Endothelial cell (in vitro differentiated cells): ENCODE results near the gene TNIP3. TPM values are rescaled to one million over a fixed set of nuclear protein-coding genes. Genes with fewer than 3 reads are reported as not detected.

Experiments used
- DNase-seq: peaks from one replicate; pipeline ENCODE4 v3.0.0; 2021; ENCODE audit warnings: low spot score
- H3K27ac Mint-ChIP-seq: one replicate; pipeline ENCODE4 v1.8.0; 2021; ENCODE audit warnings: mixed read lengths, inconsistent platforms; ENCODE audit not compliant: unreplicated experiment
- H3K27me3 Mint-ChIP-seq: one replicate; pipeline ENCODE4 v1.8.0; 2021; ENCODE audit warnings: mild to moderate bottlenecking, moderate library complexity, mixed read lengths, inconsistent platforms; ENCODE audit not compliant: unreplicated experiment
- H3K36me3 Mint-ChIP-seq: one replicate; pipeline ENCODE4 v1.8.0; 2021; ENCODE audit warnings: mild to moderate bottlenecking, low read depth, mixed read lengths, inconsistent platforms; ENCODE audit not compliant: unreplicated experiment
- H3K4me1 Mint-ChIP-seq: one replicate; pipeline ENCODE4 v1.8.0; 2021; ENCODE audit warnings: mild to moderate bottlenecking, mixed read lengths, inconsistent platforms; ENCODE audit not compliant: unreplicated experiment
- H3K4me3 Mint-ChIP-seq: one replicate; pipeline ENCODE4 v1.8.0; 2021; ENCODE audit warnings: mild to moderate bottlenecking, mixed read lengths, inconsistent platforms; ENCODE audit not compliant: unreplicated experiment
- H3K9me3 Mint-ChIP-seq: one replicate; pipeline ENCODE4 v1.8.0; 2021; ENCODE audit warnings: mixed read lengths, inconsistent platforms; ENCODE audit not compliant: unreplicated experiment
- total RNA-seq: library from RNA; stranded (reverse); fragmentation: NEBNext Ultra II Directional; extraction: Animal tissue kit (Norgen Biotek cat#: 25700); gene quantifications from one replicate; pipeline ENCODE4 v1.2.1, GENCODE V29; 2021; ENCODE audit not compliant: unreplicated experiment
- TF ChIP-seq, protein P1 (sequence below): fragments of 200-600 bp; sonication (generic); IDR thresholded peaks from one replicate; pipeline ENCODE4 v1.5.0; 2021; ENCODE audit warnings: antibody characterized with exemption; ENCODE audit not compliant: unreplicated experiment

TNIP3 gene
- total RNA-seq, 1 donor from 2014 or later, result 4.0 TPM

DNA sequence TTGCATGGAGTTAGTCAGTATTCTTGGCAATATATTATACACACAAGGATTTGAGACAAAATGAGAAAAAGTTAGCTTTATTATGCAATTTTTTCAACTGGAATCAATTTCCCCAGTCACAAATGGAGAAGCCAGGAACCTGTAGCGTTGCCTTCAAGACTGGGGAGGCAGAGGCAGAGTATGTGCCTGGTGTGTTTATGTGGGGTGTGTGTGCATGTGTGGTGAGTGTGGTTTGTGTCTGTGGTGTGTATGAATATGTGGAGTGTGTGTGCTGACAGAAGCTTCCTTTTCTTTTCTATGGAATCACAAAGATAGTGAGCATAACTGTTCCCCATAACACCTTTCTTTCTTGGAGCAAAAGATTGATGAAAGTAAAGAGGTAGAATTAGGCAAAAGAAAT is 37.0 kb downstream of the TNIP3 start:
- no peak overlapping the region for H3K4me3 Mint-ChIP-seq
- no peak for DNase-seq
- TF ChIP-seq, protein P1, sequence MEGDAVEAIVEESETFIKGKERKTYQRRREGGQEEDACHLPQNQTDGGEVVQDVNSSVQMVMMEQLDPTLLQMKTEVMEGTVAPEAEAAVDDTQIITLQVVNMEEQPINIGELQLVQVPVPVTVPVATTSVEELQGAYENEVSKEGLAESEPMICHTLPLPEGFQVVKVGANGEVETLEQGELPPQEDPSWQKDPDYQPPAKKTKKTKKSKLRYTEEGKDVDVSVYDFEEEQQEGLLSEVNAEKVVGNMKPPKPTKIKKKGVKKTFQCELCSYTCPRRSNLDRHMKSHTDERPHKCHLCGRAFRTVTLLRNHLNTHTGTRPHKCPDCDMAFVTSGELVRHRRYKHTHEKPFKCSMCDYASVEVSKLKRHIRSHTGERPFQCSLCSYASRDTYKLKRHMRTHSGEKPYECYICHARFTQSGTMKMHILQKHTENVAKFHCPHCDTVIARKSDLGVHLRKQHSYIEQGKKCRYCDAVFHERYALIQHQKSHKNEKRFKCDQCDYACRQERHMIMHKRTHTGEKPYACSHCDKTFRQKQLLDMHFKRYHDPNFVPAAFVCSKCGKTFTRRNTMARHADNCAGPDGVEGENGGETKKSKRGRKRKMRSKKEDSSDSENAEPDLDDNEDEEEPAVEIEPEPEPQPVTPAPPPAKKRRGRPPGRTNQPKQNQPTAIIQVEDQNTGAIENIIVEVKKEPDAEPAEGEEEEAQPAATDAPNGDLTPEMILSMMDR, result no peak
- no peaks in the 10 kb centered on the region for H3K4me1 Mint-ChIP-seq
- H3K27me3 Mint-ChIP-seq, result no peaks in the 10 kb centered on the region
- no peaks in the 10 kb centered on the region for H3K9me3 Mint-ChIP-seq
- no peak overlapping the region for H3K27ac Mint-ChIP-seq
- H3K36me3 Mint-ChIP-seq, result no peaks in the 10 kb centered on the region

DNA sequence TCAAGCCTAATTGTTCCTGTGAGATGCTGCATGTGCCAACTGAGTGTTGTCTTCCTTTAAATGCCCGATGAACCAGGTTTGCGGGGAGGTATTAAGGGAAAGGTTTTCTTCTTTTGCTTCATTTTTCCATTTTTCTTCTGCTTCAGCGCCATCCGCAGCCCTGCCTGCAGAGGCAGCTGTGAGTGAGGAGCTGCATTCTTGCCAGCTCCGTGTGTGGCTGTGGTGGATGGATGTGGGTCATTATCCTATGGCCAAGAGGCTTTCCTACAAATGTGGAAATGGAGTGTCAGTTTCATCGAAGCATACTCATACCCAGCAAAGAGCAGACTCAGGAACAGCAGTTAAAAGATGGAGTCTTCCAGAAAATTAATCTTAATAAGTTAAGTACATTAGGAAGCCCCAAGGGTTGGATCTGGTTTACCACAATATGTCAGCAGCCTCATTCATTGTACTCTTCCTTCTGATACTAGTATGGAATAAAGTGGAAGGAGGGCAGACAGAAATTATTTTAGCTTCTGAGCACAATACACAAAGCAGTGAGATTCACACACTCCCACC is 37.6 kb downstream of the TNIP3 start:
- Mint-ChIP-seq H3K27me3 (no peaks in the 10 kb centered on the region), H3K36me3 (no peaks in the 10 kb centered on the region), H3K27ac (no peak overlapping the region), H3K9me3 (no peaks in the 10 kb centered on the region), H3K4me3 (no peak overlapping the region), H3K4me1 (no peaks in the 10 kb centered on the region)
- TF ChIP-seq, protein P1, result no peak
- DNase-seq, result no peak

DNA sequence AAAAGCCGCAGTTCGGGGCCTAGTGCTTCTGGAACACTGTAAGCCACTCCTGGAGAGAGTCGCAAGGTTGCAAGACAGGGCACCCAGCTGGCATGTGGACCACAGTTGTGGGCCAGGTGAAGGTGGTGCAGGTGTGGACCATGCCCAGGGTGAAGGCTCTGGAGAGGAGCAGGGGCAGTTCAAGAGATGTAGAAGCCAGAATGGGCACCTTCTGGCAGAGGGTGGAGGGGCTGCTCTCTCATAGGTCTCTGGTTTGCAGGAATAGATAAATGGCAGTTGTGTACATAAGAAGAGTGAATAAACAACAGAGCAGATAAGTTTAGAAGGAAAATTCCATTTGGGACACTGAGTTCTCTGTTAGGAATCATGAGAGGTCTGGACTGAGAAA is 38.6 kb downstream of the TNIP3 start:
- DNase-seq, result no peak
- Mint-ChIP-seq H3K4me3 (no peak overlapping the region), H3K4me1 (no peaks in the 10 kb centered on the region), H3K27ac (no peak overlapping the region), H3K27me3 (no peaks in the 10 kb centered on the region), H3K36me3 (no peaks in the 10 kb centered on the region), H3K9me3 (no peaks in the 10 kb centered on the region)
- TF ChIP-seq, protein P1, result no peak

DNA sequence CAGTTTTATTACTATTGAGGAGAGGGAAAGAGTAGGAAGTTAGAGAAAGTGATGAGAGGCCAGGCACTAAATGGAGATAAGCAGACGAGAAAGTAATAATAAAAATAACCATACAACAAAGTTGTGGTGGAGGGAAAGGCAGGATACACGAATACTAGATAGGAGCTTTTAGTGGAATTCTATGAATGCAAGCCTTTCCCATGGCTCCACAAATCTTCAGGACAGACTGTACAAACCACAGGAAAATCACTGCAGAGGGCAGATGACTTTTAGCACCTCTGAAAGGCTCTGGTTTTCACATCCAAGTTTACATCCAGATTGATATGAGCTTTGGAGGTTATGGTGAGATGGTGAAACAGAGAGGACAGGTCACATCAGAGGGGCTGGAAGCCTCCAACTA is 41.5 kb downstream of the TNIP3 start:
- Mint-ChIP-seq H3K36me3 (no peaks in the 10 kb centered on the region), H3K27me3 (peaks cover 2% of the 10 kb centered on the region), H3K4me1 (no peaks in the 10 kb centered on the region), H3K27ac (no peak overlapping the region), H3K9me3 (no peaks in the 10 kb centered on the region), H3K4me3 (no peak overlapping the region)
- TF ChIP-seq, protein P1, result no peak
- DNase-seq, result no peak

DNA sequence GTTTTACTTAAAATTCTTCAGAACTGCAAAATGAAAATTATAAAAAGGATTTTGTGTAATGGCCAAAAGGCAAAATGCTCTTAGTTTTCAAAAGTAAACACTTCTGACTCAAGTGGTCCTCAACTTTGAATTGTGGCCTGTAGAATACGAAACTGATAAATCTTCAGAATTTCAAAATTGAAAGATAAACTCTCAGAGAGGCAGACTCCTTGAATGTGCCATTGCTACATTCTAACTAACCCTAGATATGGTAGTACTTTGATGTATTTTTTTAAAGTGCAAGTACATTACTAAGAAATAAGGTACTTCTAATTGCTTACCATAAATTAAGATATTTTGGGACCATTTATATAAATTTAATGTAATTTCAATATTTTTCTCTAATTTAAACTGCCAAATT is 44.4 kb downstream of the TNIP3 start:
- H3K4me1 Mint-ChIP-seq, result no peaks in the 10 kb centered on the region
- H3K9me3 Mint-ChIP-seq, result no peaks in the 10 kb centered on the region
- H3K27ac Mint-ChIP-seq, result no peak overlapping the region
- H3K27me3 Mint-ChIP-seq, result peaks cover 2% of the 10 kb centered on the region
- TF ChIP-seq, protein P1, result no peak
- H3K4me3 Mint-ChIP-seq, result no peak overlapping the region
- no peaks in the 10 kb centered on the region for H3K36me3 Mint-ChIP-seq
- DNase-seq, result no peak
